Measurements from ENCODE around the gene FAM120B. TPM values are rescaled to one million over a fixed set of nuclear protein-coding genes. Genes with fewer than 3 reads are reported as not detected.

FAM120B gene
- total and polyA plus RNA-seq, 2 of the 4 experiments (the other 2 are of a cell fraction): 15.3 to 28.0 TPM

- TF ChIP-seq FOS (IDR thresholded peaks at IDR 0.05; ENCODE audit: low read depth, low read length): no peak
- TF ChIP-seq CHD1 (IDR thresholded peaks at IDR 0.05; ENCODE audit: low read depth, low read length): no peak
- TF ChIP-seq RAD21 (IDR thresholded peaks at IDR 0.05; ENCODE audit: low read length): no peak
- TF ChIP-seq CTCF (conservative IDR thresholded peaks at IDR 0.05; ENCODE audit: low read depth, low read length): no peak
- no peak for TF ChIP-seq POLR2A (IDR thresholded peaks at IDR 0.05; ENCODE audit: low read depth, low read length)
- no peak for TF ChIP-seq CEBPB (IDR thresholded peaks at IDR 0.05; ENCODE audit: low read depth, low read length)
- no peak for TF ChIP-seq SMC3 (IDR thresholded peaks at IDR 0.05; ENCODE audit: low read depth, low read length)
- no peak for TF ChIP-seq NFE2L2 (IDR thresholded peaks at IDR 0.05; ENCODE audit: low read depth, low read length)
- H2BK5ac ChIP-seq (ENCODE audit: low read depth, low read length, poor library complexity, severe bottlenecking): no peak overlapping the region
- H3K4me2 ChIP-seq (ENCODE audit: low read depth, low read length): 0 out of 2 replicates have a peak overlapping the region, but pooled peaks have one; percentile 5
- no peak overlapping the region for H3K56ac ChIP-seq (ENCODE audit: extremely low read depth, insufficient read depth, low read length)
- ATAC-seq (ENCODE audit: low read depth): peak; percentile 45; the same call in 1 of the 2 replicates
- no peaks in the 10 kb centered on the region for H3K36me3 ChIP-seq (ENCODE audit: control insufficient read depth, insufficient read depth, low read length)
- no peak overlapping the region for H3K4me3 ChIP-seq (ENCODE audit: insufficient read depth, low read depth, low read length)
- H3K9me1 ChIP-seq (ENCODE audit: insufficient read depth, low read length): no peaks in the 10 kb centered on the region
- H4K8ac ChIP-seq (ENCODE audit: low read depth in 2 of 2, low read length in 2 of 2): no peak overlapping the region
- BruUV-seq (replicated peaks): no TSS peak
- in situ Hi-C loops (cut with MboI; ENCODE audit: low sequenced_read_pairs): no loop called here
- H4K91ac ChIP-seq (ENCODE audit: insufficient read depth, low read depth, low read length): no peak overlapping the region
- H3K79me1 ChIP-seq (ENCODE audit: low read depth in 1 of 2, low read length in 2 of 2): no peaks in the 10 kb centered on the region
- H3K4ac ChIP-seq (ENCODE audit: low read depth, low read length): no peak overlapping the region
- H3K9ac ChIP-seq (ENCODE audit: low read depth, low read length): no peak overlapping the region
- no peak overlapping the region for H2BK15ac ChIP-seq (ENCODE audit: low read depth, low read length)
- dilution Hi-C loops (cut with HindIII; ENCODE audit: low sequenced_read_pairs, unreplicated experiment): no loop called here
- 67% methylated on average over 6 of the region's 22 CpGs; no CpG with 5 or more reads in 1 of the 2 experiments for WGBS, 2 experiments (ENCODE audit: extremely low coverage in 2 of 2, insufficient read length in 1 of 2)
- POLR2A ChIA-PET (ENCODE audit: unreplicated experiment): interaction anchor here (0.7 kb wide), 1 partner anchor 15 kb away, joined by 3 read pairs; no protein-coding TSS in a partner anchor
- H2AK9ac ChIP-seq (replicated peaks; ENCODE audit: low read depth, low read length, poor library complexity): no peak overlapping the region
- CTCF ChIA-PET: interaction anchor here (1.0 kb wide), 1 partner anchor 9 kb away, joined by 3 read pairs; no protein-coding TSS in a partner anchor
- peak overlapping the region; percentile 9 for H2AFZ ChIP-seq (replicated peaks; ENCODE audit: low read length, poor library complexity)
- H4K20me1 ChIP-seq (ENCODE audit: insufficient read depth, low read length): no peaks in the 10 kb centered on the region
- H3K27ac ChIP-seq (ENCODE audit: insufficient read depth, low read length): peak overlapping the region; percentile 17; the same call in 1 of the 2 replicates
- no peak overlapping the region for H3K14ac ChIP-seq (replicated peaks; ENCODE audit: low read depth, low read length)
- no peaks in the 10 kb centered on the region for H3K9me3 ChIP-seq (ENCODE audit: control insufficient read depth, insufficient read depth, low read length)
- no peak overlapping the region for H3K18ac ChIP-seq (ENCODE audit: low read depth, low read length)
- H2BK120ac ChIP-seq (ENCODE audit: low read depth, low read length): no peak overlapping the region
- H2AK5ac ChIP-seq (ENCODE audit: low read depth, low read length): no peak overlapping the region
- H3K4me1 ChIP-seq (ENCODE audit: control insufficient read depth, insufficient read depth, low read length): peaks cover 9% of the 10 kb centered on the region
- H3K27me3 ChIP-seq (ENCODE audit: control insufficient read depth, insufficient read depth, low read length): peaks cover 7% of the 10 kb centered on the region; the same call in 1 of the 2 replicates
- no peak overlapping the region for H4K5ac ChIP-seq (ENCODE audit: low read depth, low read length)
- intact Hi-C loops (cut with micrococcal nuclease): no loop called here
- H2BK20ac ChIP-seq (ENCODE audit: low read depth, low read length): no peak overlapping the region
- DNase-seq: no peak
- no peak overlapping the region for H3K23ac ChIP-seq (ENCODE audit: low read depth, low read length)
Measured at GRCh38 chr6:170269151-170269845, 37.3 kb upstream of the FAM120B start.
